ENCODE results near the gene NACC2.

- no peak for TF ChIP-seq CTCF (conservative IDR thresholded peaks at IDR 0.05; ENCODE audit: low read length)
- TF ChIP-seq EZH2phosphoT487 (IDR thresholded peaks at IDR 0.05; ENCODE audit: borderline replicate concordance), result no peak
Measured at GRCh38 chr9:136047775-136048559, 47.1 kb downstream of the NACC2 start.
